HEK293 (cell line): ENCODE data around the gene TAS2R31.

Experiments used
- CTCF ChIA-PET: fragments of 350-600 bp; formaldehyde crosslinking; extraction: SDS; loops from one replicate; lab custom pipeline; 2021; ENCODE audit warnings: antibody characterized with exemption; lab: Yijun Ruan, JAX
- POLR2A ChIA-PET: fragments of 300-600 bp; formaldehyde crosslinking; extraction: SDS; loops from one replicate; lab custom pipeline; 2020; ENCODE audit warnings: antibody characterized with exemption, inconsistent platforms; lab: Yijun Ruan, JAX
- H3K27ac ChIP-seq: fragments of 200-500 bp; sonication (Bioruptor generic); 2 replicates; pipeline ENCODE4 v1.5.1; 2014; ENCODE audit warnings: low read depth, low read length, control low read depth, inconsistent platforms; ENCODE audit errors: extremely low read depth
- H3K36me3 ChIP-seq, 2 experiments: fragments of 200-500 bp in 1 of 2; sonication (Bioruptor generic) in 1 of 2; 1 replicate in 1 of 2; 2 replicates in 1 of 2; pipeline ENCODE4 v1.5.1; 2014 to 2017; ENCODE audit warnings: inconsistent platforms in 2 of 2, low read length in 2 of 2; ENCODE audit not compliant: control insufficient read depth in 2 of 2, insufficient read depth in 1 of 2
- H3K4me1 ChIP-seq: fragments of 200-500 bp; sonication (Bioruptor generic); 2 replicates; pipeline ENCODE4 v1.5.1; 2014; ENCODE audit warnings: mild to moderate bottlenecking, low read length, inconsistent platforms; ENCODE audit not compliant: control insufficient read depth, insufficient read depth
- H3K4me3 ChIP-seq: 2 replicates; pipeline ENCODE4 v1.5.1; 2011; ENCODE audit warnings: low read depth, mild to moderate bottlenecking, control low read depth, low read length, moderate library complexity
- H3K9me3 ChIP-seq: fragments of 200-500 bp; sonication (Bioruptor generic); 2 replicates; pipeline ENCODE4 v1.5.1; 2014; ENCODE audit warnings: low read depth, low read length, inconsistent platforms; ENCODE audit not compliant: control insufficient read depth, insufficient read depth
- ATF2 ChIP-seq: fragments of 450-650 bp; formaldehyde crosslinking; IDR thresholded peaks from 2 replicates; pipeline ENCODE4 v1.5.1; 2016; ENCODE audit warnings: missing biosample characterization, missing genetic modification characterization, low read depth
- TCF7L2 ChIP-seq: IDR thresholded peaks from 2 replicates; pipeline ENCODE4 v1.6.1; 2011; ENCODE audit warnings: low read depth, mild to moderate bottlenecking, inconsistent platforms, low read length, moderate library complexity, borderline replicate concordance
- YY1 ChIP-seq: fragments of 450-650 bp; formaldehyde crosslinking; IDR thresholded peaks from 2 replicates; pipeline ENCODE4 v1.5.1; 2018; ENCODE audit warnings: missing biosample characterization, missing genetic modification characterization
- ZBTB48 ChIP-seq: fragments of 450-650 bp; formaldehyde crosslinking; IDR thresholded peaks from 2 replicates; pipeline ENCODE4 v1.5.1; 2016; ENCODE audit warnings: missing biosample characterization, missing genetic modification characterization
- ZEB2 ChIP-seq: fragments of 450-650 bp; formaldehyde crosslinking; IDR thresholded peaks from 2 replicates; pipeline ENCODE4 v1.5.1; 2016; ENCODE audit warnings: missing biosample characterization, missing genetic modification characterization
- ZNF19 ChIP-seq: fragments of 450-650 bp; formaldehyde crosslinking; IDR thresholded peaks from 2 replicates; pipeline ENCODE4; 2016; ENCODE audit warnings: missing biosample characterization, missing genetic modification characterization, low read depth
- ZNF274 ChIP-seq, 2 experiments: fragments of 200-500 bp in 1 of 2; fragments of 450-650 bp in 1 of 2; sonication (Bioruptor generic) in 1 of 2; formaldehyde crosslinking in 1 of 2; IDR thresholded peaks; 2 replicates each; pipeline versions ENCODE4 v1.5.1 to v1.6.1; 2014 to 2016; ENCODE audit warnings: borderline replicate concordance in 1 of 2, inconsistent platforms in 1 of 2, low read length in 1 of 2, missing biosample characterization in 1 of 2, missing genetic modification characterization in 1 of 2
- ZNF280C ChIP-seq: fragments of 450-650 bp; formaldehyde crosslinking; IDR thresholded peaks from 2 replicates; pipeline ENCODE4 v1.5.1; 2016; ENCODE audit warnings: missing biosample characterization, missing genetic modification characterization
- ZNF302 ChIP-seq: fragments of 450-650 bp; formaldehyde crosslinking; IDR thresholded peaks from 2 replicates; pipeline ENCODE4 v1.5.1; 2016; ENCODE audit warnings: missing biosample characterization, missing genetic modification characterization, low read depth
- ZNF354C ChIP-seq: fragments of 450-650 bp; formaldehyde crosslinking; IDR thresholded peaks from 2 replicates; pipeline ENCODE4 v1.5.1; 2016; ENCODE audit warnings: missing biosample characterization, missing genetic modification characterization, low read depth, borderline replicate concordance
- ZNF362 ChIP-seq: fragments of 450-650 bp; formaldehyde crosslinking; IDR thresholded peaks from 2 replicates; pipeline ENCODE4 v1.5.1; 2016; ENCODE audit warnings: missing biosample characterization, missing genetic modification characterization
- ZNF394 ChIP-seq: fragments of 450-650 bp; formaldehyde crosslinking; IDR thresholded peaks from 2 replicates; pipeline ENCODE4 v1.5.1; 2016; ENCODE audit warnings: missing biosample characterization, missing genetic modification characterization, mild to moderate bottlenecking, moderate library complexity, borderline replicate concordance
- ZNF48 ChIP-seq: fragments of 450-650 bp; formaldehyde crosslinking; IDR thresholded peaks from 2 replicates; pipeline ENCODE4 v1.5.1; 2016; ENCODE audit warnings: missing biosample characterization, missing genetic modification characterization
- ZNF513 ChIP-seq: fragments of 450-650 bp; IDR thresholded peaks from 2 replicates; pipeline ENCODE4 v1.5.1; 2018; ENCODE audit warnings: missing biosample characterization, missing genetic modification characterization
- ZNF561 ChIP-seq: fragments of 450-650 bp; IDR thresholded peaks from 2 replicates; pipeline ENCODE4 v1.5.1; 2018; ENCODE audit warnings: missing biosample characterization, missing genetic modification characterization, borderline replicate concordance
- ZNF639 ChIP-seq: fragments of 450-650 bp; formaldehyde crosslinking; IDR thresholded peaks from 2 replicates; pipeline ENCODE4 v1.5.1; 2016; ENCODE audit warnings: missing biosample characterization, missing genetic modification characterization
- ZNF837 ChIP-seq: fragments of 450-650 bp; formaldehyde crosslinking; IDR thresholded peaks from 2 replicates; pipeline ENCODE4 v1.5.1; 2016; ENCODE audit warnings: missing biosample characterization, missing genetic modification characterization
- ZSCAN30 ChIP-seq: fragments of 450-650 bp; IDR thresholded peaks from 2 replicates; pipeline ENCODE4 v1.5.1; 2018; ENCODE audit warnings: missing biosample characterization, mild to moderate bottlenecking, missing genetic modification characterization, moderate library complexity

The TAS2R31 gene

GRCh38 chr12:11059784-11060183 is 28.6 kb upstream of the TAS2R31 start (continued):
- TF ChIP-seq ZNF280C (no peak), ATF2 (peak; percentile 48; the same call in 1 of the 2 replicates), ZEB2 (tag by site-specific recombination) (no peak), ZNF394 (no peak)

- ChIA-PET CTCF (no interaction called here), POLR2A (no interaction called here)
- Histone ChIP-seq H3K36me3 (no peaks in the 10 kb centered on the region), H3K9me3 (no peaks in the 10 kb centered on the region), H3K27ac (no peak overlapping the region), H3K4me3 (no peak overlapping the region), H3K4me1 (no peaks in the 10 kb centered on the region)
- no peak for TF ChIP-seq TCF7L2
- no peak for TF ChIP-seq ZNF48 (tag by site-specific recombination)
- no peak for TF ChIP-seq ZNF513 (tag by site-specific recombination)
- TF ChIP-seq ZNF302 (tag by site-specific recombination) = no peak
- TF ChIP-seq YY1 = no peak
- no peak for TF ChIP-seq ZNF274 (IDR thresholded peaks at IDR 0.05; ENCODE audit: low read length)
- no peak for TF ChIP-seq ZNF274 (tag by site-specific recombination; IDR thresholded peaks at IDR 0.05; ENCODE audit: borderline replicate concordance)
- TF ChIP-seq ZNF639 (tag by site-specific recombination) = no peak
- TF ChIP-seq ZSCAN30 = no peak
- no peak for TF ChIP-seq ZNF354C (tag by site-specific recombination)
- no peak for TF ChIP-seq ZNF837
- TF ChIP-seq ZNF561 (tag by site-specific recombination) = no peak
- TF ChIP-seq ZNF362 (tag by site-specific recombination) = no peak
- no peak for TF ChIP-seq ZBTB48
- no peak for TF ChIP-seq ZNF19 (tag by site-specific recombination)
Measured at GRCh38 chr12:11059041-11059440, 27.8 kb upstream of the TAS2R31 start.
